CD4-positive, alpha-beta T cell treated with Interleukin-4 for 1 hour (primary cell): ENCODE data around the gene PSG11.
"Not testable (repeated sequence)": the region's sequence is repeated elsewhere in the genome, so short reads cannot be mapped to it uniquely, and the experiment has no call there.

Source experiments
- DNase-seq, 2 donors: peaks; one replicate each; pipeline ENCODE4 v3.0.0-alpha.2; 2020 to 2022

PSG11 gene

GRCh38 chr19:42985588-42985987 is 40.7 kb downstream of the PSG11 start:
- no peak for DNase-seq

DNA sequence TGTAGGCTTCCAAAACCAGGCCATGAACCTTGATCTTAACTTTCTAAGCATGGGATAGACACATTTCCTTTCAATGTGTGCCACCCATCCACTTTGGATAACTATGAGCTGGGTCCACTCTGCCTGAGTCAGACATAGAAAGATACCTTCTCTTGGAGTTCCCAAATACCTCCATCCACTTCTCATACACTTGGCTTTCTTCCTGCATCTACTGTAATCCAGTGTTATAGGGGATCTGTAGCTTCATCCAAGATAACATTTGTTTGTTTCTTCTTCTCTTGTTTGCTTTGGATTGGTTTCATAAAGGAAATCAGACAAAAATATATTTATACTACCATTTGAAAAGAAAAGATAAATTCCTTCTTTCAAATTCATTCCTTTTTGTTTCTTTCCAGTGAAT is 44.2 kb downstream of the PSG11 start:
- not testable (repeated sequence) for DNase-seq

- not testable (repeated sequence) for DNase-seq
Observed at GRCh38 chr19:42971451-42971850, 54.8 kb downstream of the PSG11 start.

- no peak for DNase-seq
Observed at GRCh38 chr19:42965176-42965575, 61.1 kb downstream of the PSG11 start.

- DNase-seq: no peak
Observed at GRCh38 chr19:42961119-42961518, 65.2 kb downstream of the PSG11 start.
